ENCODE data around the gene BCL2. TPM values are rescaled to one million over a fixed set of nuclear protein-coding genes. Genes with fewer than 3 reads are reported as not detected.
"Not testable (repeated sequence)": the region's sequence is repeated elsewhere in the genome, so short reads cannot be mapped to it uniquely, and the experiment has no call there.

The BCL2 gene
- total RNA-seq, 1 experiment from 2014 or later, result 2.6 TPM

DNA sequence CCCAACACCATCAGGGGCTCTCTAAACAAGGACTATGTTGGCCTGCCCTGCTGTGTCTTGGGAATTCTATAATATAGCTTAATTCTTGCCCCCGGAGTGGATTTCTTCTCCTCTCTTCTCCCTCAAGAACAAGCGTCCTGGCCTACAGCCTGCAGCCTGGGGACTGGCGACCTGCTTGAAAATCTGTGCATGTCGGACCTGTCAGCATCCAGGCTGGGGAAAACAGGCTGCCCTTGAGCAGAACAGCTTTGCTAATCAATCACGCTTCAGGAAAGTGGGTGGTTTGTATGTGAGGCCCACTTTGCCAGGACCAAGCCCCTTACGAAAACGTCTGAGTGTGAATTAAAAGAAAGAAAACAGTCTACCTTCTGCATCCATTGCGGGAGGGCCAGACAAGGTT lies 116.7 kb downstream of the BCL2 start (continued):
- TF ChIP-seq ZNF219 (CRISPR knock-in tag; IDR thresholded peaks at IDR 0.05; ENCODE audit: borderline replicate concordance) (no peak), HMGXB4 (CRISPR knock-in tag; IDR thresholded peaks at IDR 0.05) (no peak), GRHL2 (CRISPR knock-in tag; IDR thresholded peaks at IDR 0.05; ENCODE audit: insufficient replicate concordance, severe bottlenecking) (no peak), CTCF (IDR thresholded peaks at IDR 0.05) (no peak)

- H3K36me3 Mint-ChIP-seq; H3K27me3 Mint-ChIP-seq (ENCODE audit: low read depth); H3K27ac Mint-ChIP-seq; POLR2A ChIA-PET; H3K4me1 Mint-ChIP-seq; H3K9me3 Mint-ChIP-seq; DNase-seq (ENCODE audit: low spot score); ATAC-seq; H3K4me3 Mint-ChIP-seq; CTCF ChIA-PET: not testable (repeated sequence)
Measured at GRCh38 chr18:63201456-63201855, 118.1 kb downstream of the BCL2 start.

DNA sequence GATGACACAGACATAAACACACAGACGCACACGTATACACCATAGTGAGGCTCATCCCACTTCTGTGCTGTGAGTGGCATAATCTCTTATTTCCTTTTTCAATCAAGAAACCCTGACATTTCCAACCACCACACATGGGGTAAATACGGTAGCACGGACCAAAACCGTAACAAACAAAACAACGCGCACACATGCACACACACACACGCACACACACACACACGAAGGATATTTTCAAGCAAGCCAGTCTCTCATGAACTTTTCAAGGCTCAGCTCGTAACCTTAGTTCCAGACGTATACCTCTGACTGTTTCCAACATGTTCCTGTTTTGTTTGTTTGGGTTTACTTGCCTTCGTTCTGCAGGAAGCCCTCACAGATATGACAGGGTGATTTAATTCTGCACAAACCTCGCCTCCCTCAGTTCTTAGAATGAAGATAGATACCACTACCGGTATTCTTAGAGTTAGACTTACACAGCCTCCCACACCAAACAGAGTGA lies 119.8 kb downstream of the BCL2 start:
- CTCF ChIA-PET, result no interaction called here
- DNase-seq (ENCODE audit: low spot score), result no peak

More for the DNA sequence above, 119.8 kb downstream of the BCL2 start:
- ATAC-seq, result no peak
- POLR2A ChIA-PET, result no interaction called here
- Mint-ChIP-seq H3K27ac (no peak overlapping the region), H3K9me3 (no peaks in the 10 kb centered on the region), H3K36me3 (no peaks in the 10 kb centered on the region), H3K27me3 (ENCODE audit: low read depth) (no peaks in the 10 kb centered on the region), H3K4me3 (no peak overlapping the region), H3K4me1 (no peaks in the 10 kb centered on the region)
- no peak for TF ChIP-seq CTCF (IDR thresholded peaks at IDR 0.05)
- TF ChIP-seq ATF6 (CRISPR knock-in tag; IDR thresholded peaks at IDR 0.05), result no peak
- TF ChIP-seq ESRRA (CRISPR knock-in tag; IDR thresholded peaks at IDR 0.05; ENCODE audit: borderline replicate concordance), result no peak
- no peak for TF ChIP-seq NR3C1 (CRISPR knock-in tag; conservative IDR thresholded peaks at IDR 0.05; ENCODE audit: low read depth)
- no peak for TF ChIP-seq ZNF423 (CRISPR knock-in tag; IDR thresholded peaks at IDR 0.05)
- TF ChIP-seq NR2C2 (CRISPR knock-in tag; IDR thresholded peaks at IDR 0.05), result no peak
